Stimulated activated CD4-positive, alpha-beta T cell treated with anti-CD3 and anti-CD28 coated beads, TNF-alpha, amount 100 ng/mL, for 24 hours (primary cell): ENCODE results near the gene FRYL.
"Not testable (repeated sequence)": the region's sequence is repeated elsewhere in the genome, so short reads cannot be mapped to it uniquely, and the experiment has no call there.

Experiments used
- DNase-seq, 3 experiments: peaks; one replicate each; pipeline ENCODE4 v3.0.0-alpha.2; 2020; ENCODE audit warnings: low read depth in 3 of 3

FRYL gene

DNA sequence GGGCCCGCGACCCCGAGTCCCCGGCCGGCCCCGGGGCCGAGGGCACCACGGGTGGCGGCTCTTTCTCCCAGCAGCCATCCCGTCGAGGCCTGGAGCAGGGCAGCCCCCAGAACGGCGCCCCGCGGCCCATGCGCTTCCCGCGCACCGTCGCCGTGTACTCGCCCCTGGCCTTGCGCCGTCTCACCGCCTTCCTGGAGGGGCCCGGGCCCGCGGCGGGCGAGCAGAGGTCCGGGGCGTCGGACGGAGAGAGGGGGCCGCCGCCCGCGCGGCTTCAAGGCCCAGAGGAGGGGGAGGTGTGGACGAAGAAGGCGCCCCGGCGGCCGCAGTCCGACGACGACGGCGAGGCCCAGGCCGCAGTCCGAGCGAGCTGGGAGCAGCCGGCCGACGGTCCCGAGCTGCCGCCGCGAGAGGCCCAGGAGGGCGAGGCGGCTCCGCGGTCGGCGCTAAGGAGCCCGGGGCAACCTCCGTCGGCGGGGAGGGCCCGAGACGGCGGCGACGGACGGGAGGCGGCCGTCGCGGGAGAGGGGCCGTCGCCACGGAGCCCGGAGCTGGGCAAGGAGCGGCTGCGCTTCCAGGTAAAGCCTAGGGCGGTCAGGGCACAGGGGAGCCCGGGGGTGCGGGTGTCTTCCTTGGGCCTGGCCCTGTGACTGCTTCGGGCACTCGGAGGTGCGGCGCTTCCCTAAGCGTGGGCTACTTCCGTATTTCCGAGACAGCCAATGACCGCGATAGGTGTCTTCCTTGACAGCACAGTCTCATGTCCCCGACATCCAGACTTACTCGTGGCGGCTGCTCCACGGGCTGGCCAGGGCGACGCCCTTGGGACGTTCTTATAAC is 289.2 kb downstream of the FRYL start:
- DNase-seq = no peak

DNA sequence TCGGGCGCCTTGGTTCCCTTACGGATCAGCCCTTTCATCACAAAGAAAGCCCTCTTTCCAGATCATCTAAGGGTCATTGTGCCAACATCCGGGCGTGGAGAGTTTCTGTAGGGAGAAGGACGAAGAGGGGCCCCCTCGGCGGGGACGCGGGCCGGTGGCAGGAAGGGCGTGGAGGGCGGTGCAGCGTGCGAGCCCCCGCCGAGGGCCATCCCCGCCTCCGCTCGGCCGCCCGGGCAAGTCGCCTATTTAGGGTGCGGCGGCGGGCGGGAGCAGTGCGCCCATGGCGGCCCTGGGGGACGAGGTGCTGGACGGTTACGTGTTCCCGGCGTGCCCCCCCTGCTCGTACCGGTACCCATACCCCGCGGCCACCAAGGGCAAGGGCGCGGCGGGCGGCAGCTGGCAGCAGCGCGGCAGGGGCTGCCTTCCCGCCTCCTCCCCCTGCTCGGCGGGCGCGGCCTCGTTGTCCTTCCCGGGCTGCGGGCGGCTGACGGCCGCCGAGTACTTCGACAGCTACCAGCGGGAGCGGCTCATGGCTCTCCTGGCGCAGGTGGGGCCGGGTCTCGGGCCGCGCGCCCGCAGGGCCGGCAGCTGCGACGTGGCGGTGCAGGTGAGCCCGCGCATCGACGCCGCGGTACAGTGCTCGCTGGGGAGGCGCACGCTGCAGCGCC is 289.9 kb downstream of the FRYL start, which contains the start of gene ZAR1:
ZAR1 (plus strand) TSS at position 241 of the 668 bp plus-strand sequence; CDS start at position 281, 40 bp downstream.
- no peak for DNase-seq

DNA sequence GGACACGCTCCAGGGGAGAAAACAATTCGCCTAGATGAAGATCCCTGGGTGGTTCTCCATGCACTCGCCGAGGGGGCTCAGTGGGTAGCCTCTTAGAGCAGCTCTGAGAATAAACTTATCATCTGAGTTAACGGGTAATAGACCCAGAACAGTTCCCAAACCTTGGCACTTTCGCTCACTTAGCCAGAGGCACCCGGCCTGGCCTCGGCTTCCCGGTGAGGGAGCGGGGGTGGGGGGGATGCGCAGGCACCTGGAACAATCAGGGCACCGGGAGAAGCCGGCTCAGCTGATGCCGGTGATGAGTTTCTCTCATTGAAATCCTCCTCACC is 290.4 kb downstream of the FRYL start:
- no peak for DNase-seq

DNA sequence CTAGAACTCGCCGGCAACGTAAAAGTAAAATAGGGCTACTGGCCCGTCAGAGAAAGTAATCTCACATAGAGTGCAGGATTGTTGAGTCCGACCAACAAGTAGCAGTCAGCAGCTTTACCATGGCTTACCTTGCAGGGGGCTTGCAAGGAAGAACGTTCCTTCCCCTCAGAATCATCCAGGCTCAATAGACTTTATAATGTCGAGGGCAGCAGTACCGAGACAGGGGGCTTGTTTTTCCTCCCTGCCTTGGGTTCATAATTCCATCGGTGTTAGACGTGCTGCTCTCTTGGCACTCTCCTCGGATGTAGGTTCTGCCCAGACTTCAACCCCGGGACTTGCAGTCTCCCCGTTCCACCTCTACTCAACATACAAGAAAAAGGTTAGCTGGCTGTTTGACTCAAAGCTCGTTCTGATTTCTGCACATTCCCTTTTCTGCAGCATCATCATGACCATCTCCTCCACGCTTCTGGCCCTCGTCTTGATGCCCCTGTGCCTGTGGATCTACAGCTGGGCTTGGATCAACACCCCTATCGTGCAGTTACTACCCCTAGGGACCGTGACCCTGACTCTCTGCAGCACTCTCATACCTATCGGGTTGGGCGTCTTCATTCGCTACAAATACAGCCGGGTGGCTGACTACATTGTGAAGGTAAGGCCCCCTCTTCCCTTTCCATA is 295.4 kb downstream of the FRYL start:
- no peak for DNase-seq

DNA sequence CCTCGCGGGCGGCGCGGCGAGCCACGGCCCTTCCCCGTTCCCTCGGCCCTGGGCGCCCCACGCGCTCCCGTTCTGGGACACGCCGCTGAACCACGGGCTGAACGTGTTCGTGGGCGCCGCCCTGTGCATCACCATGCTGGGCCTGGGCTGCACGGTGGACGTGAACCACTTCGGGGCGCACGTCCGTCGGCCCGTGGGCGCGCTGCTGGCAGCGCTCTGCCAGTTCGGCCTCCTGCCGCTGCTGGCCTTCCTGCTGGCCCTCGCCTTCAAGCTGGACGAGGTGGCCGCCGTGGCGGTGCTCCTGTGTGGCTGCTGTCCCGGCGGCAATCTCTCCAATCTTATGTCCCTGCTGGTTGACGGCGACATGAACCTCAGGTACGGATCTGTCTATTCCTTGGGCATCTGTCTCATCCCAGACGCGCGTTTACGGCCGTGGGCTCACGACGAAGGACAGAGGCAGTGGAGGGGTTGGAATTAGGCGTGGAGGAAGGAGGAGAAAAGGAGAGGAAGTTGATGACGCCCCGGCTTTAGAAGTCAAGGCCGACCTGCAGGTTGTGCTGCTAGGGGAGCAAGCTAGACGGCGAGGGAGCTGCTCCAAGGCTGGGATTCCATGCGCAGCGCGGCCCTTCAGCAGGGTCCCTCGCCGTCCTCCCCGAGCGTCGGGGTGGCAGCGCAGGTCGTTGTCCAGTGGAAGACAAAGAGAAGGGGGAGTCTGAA is 296.1 kb downstream of the FRYL start:
- DNase-seq = no peak

DNA sequence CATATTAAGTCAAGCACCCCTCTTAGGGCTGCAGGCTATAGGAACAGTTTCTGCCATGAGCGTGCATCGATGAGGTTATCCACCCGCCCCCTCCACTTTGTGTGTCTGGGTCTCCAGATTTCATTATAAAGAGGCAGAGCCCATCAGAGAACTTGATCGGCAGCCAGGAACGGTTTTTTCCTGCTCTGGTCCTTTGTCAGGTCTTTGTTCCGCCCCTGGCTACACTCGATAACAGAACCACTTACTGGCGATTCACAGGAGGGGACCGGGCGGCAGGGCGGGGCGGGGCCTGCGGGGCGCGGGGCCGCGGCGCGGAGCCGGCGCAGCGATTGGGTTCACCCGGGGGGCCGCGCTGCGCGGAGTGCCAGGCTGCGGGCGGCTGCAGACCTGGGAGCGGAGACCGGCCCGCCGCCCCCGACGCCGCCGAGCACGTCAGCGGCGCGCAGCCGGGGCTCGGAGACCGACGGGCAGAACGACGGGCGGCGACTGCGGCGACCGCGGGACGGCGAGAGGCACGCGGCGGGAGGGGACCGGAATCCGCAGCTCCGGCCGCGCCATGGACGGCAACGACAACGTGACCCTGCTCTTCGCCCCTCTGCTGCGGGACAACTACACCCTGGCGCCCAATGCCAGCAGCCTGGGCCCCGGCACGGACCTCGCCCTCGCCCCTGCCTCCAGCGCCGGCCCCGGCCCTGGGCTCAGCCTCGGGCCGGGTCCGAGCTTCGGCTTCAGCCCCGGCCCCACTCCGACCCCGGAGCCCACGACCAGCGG is 296.9 kb downstream of the FRYL start, which contains the start of gene SLC10A4:
SLC10A4 (plus strand) TSS at position 338 of the 771 bp plus-strand sequence; CDS start at position 557, 219 bp downstream.
- no peak for DNase-seq

DNA sequence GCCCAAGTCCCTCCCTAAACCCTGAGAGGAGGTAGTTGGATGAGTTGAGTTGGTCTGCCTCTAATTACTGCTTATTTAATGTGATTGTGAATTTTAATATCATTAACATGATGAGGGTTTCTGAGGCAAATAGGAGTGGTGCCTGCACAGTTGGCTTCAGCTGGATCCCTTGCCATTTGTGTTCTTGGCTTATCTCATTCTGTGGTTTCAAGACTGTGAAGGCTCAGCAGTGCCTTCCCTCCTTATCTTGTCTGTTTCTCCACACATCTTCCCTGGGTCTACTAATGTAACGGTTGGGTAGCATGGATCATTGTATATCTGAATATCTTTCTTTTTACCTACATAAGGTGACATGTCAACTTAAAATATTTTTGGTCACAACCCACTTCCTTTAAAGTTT is 298.5 kb downstream of the FRYL start:
- no peak for DNase-seq

DNA sequence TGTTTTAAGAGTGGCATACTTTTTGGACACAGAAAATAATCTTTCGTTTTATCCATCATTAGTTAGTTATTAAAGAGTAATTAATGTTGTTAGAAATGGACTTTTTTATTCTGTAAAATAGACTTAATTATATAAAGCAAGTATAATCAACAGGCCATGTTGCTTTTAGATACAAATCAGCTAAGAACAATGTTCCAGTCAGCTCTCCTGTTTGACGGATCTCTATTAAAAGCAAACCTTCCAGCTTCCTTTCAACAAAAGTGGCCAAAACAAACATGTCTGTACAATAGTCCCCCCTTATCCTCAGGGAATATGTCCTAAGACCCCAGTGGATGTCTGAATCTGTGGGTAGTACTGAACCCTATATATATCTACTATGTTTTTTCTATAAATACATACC is 301.8 kb downstream of the FRYL start:
- no peak for DNase-seq

DNA sequence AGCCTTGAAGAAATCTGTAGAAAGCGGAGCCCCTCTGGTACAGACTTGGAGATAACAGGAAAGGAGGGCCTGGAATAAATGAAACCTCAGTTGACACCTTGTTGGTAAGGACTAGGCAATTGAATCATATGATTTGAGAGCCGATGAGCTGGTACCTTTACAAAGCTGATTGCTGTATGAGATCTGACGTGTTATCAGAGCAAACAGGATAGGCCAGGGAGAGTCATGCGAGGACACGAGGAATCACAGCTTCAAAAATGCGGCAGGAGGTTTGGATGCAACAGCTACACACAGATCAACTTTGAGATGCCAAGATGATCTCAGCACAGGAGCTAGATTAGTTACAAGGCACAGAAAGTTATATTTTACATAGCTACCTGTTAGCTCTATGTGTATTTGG is 304.3 kb downstream of the FRYL start:
- no peak for DNase-seq

DNA sequence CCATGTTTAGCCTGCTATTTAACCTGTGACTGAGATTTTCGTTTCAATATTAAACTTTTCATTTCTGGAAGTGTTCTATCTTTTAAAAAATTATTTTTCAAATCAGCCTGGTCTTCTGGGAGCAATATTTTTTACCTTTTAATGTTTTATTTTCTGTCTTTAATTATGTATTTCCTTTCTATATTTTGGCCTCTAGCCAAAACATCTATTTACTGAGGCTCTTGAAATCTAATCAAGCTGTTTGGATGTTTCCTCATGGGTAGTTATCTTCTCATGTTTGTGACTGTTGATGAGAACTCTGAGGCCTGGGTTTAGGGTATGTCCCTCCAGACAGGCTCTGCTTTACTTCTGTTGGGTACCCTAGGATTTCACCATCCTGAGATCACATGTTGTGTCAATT is 307.3 kb downstream of the FRYL start:
- DNase-seq = no peak

DNA sequence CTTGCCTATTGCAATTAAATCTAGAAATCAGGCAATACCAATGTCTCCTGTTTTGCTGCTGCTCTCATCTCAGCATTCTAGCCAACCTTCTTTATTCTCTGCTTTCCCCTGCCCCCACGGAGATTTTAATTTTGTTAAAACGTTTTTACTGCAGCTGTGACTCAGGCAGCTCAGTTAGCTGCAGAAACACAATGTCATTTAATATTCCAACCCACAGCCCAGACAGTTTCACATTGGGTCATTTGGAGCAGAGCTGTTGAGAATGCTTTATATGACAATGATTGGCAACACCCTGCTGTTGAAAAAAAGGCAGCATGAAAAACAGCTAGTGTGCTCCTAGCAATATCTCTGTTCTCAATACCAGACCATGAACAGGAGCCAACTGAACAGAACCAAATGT is 309.5 kb downstream of the FRYL start:
- DNase-seq = no peak

DNA sequence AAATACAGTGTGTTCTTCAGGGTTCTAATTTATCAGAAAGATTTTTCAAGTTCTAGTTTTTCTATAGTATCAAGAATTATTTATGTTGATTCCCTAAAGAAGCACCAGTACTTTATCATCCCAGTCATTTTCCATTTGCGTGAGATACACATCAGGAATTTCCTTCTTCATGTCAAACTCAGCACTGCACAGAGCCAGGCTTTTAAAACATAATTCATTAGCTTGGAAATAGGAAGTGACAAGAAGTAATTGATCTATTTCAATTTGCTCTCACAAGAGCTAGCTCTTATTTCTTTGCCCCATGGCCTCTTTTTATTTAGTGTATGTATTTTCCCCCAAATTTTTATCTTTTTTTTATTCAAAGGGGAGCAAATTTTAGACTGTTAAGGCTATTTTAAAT is 309.9 kb downstream of the FRYL start:
- DNase-seq = no peak

DNA sequence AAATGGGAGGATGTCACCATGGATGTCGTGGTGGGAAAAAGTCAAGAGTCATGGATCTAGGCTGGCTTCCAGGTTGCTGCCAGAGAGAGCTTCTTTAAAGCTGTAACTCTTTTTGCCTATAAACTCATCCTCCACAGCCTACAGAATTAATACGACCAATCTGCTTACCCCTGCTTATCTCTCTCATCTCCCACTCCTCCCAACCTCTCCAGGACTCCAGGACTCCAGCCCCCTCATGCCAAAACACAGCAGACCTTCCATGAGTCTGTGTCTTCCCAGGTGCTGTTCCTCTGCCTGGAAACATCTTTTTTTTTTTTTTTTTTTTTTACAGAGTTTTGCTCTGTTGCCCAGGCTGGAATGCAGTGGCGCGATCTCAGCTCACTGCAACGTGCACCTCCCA is 312.2 kb downstream of the FRYL start:
- DNase-seq = no peak

DNA sequence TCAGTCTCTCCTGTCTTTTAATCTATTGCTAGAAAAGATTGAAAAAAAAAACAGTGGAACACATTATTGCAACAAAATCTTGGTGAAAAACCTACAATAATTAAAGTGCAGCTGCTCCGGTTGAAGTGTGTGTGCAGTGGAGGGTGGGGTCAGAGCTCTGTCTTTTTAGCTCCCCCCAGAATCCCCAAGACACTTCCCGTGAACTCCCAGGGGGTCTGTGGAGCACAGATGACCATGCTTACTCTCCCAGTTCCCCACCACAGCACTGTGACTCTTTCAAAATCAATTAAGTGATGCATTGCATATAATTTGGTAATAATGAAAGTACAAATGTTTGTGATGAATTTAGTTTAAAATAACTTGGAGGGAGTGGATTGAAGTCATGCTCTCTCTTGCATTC is 312.6 kb downstream of the FRYL start:
- DNase-seq = no peak

DNA sequence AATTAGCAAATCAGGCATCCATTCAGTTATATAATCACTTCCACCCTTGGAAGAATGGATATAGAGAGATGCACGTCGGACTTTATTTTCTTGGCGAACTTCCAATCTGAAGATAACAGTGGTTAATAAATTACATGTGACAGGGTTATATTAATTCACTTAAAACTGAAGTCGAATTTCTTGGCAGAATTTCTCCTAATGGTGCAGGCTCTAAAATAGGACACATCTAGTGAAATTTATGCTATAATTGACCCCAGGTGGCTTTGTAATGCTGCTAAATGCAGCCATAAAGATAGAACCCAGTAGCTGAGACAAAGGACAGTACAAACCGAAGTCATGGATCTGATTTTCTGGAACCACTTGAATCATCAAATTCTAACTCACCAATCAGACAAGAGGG is 317.7 kb downstream of the FRYL start:
- DNase-seq = no peak

DNA sequence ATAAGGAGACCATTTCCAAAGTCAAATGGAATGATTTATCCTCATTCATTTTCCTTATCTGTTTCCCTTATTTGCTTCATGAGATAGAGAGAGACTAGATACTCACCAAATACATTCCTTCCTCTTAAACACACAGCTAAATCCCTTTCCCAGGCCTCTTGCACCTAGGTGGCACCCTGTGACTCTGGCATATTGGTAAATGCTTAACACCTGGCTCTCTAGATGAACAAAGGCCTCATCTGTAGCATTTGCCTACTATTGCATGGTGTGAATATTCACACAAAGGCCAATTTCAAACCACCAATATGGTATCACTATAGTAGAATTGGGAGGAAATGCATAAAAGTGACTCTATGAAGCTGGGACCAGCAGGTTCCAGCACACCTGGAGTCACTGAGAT is 319.1 kb downstream of the FRYL start:
- no peak for DNase-seq

DNA sequence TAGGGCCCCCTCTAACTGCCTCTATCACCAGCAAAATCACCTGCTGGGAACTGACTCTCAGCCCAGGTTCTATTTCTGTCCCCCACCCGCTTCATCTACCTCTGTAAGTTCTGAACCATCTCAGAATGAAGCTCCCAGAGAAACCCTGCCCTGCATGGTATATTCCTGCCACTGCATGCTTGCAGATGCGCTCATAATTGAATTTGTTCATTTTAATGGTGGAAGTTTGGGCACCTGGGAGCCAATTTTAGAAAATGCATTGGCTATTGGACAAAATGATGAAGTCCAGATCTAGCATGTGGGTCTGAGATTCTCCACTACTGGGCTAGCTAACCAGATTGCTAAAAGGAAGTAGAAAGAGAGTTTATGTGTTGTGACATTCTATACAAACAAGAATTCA is 325.5 kb downstream of the FRYL start:
- no peak for DNase-seq

DNA sequence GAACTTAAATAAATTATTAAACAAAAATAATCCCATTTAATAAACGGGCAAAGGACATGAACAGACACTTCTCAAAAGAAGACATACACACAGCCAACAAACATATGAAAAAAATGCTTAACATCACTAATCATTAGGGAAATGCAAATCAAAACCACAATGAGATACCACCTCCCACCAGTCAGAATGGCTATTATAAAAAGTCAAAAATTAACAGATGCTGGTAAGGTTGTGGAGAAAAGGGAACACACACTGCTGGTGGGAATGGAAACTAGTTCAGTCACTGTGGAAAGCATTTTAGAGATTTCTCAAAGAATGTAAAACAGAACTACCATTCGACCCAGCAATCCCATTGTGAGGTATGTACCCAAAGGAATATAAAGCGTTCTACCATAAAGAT is 328.4 kb downstream of the FRYL start:
- DNase-seq = not testable (repeated sequence)

DNA sequence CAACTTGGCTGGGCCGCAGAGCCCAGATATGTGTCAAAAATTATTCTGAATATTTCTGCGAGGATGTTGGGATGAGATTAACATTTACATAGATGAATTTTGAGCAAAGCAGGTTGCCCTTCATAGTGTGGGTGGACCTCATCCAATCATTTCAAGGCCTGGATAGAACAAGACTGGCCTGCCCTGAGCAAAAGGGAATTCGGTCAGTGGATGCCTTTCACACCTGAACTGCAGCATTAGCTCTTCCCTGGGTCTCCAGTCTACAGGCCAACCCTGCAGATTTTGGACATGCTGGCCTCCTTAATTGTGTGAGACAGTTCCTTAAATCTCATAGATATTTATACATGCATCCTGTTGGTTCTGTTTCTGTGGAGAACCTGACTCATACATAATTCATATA is 329.3 kb downstream of the FRYL start:
- DNase-seq = no peak

DNA sequence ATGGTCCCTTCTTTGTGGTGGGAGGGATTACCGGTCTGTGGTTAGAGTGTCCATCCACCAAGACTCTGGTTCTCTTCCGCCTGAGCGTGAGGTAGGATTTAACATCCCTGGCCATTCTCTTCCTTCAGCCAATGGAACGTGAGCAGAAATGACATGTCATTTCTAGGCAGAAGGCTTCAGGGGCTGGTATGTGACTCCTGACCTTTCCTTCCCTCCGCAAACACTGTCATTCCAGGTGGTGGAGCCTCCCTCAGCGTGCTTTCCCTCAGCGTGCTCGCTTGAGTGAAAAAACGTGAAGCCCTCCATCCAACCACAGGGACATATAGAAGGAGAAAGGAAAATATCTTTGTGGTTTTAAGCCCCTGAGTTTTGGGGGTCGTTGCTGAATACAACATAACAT is 330.9 kb downstream of the FRYL start:
- DNase-seq = no peak
